Peyer's patch (tissue), 4 donors: ENCODE measurements around the gene TMEM135. TPM values are rescaled to one million over a fixed set of nuclear protein-coding genes. Genes with fewer than 3 reads are reported as not detected.

Source experiments
- DNase-seq, 3 donors: peaks; one replicate each; pipeline ENCODE4 v3.0.0-alpha.2; 2017 to 2019
- H3K27ac ChIP-seq, 4 donors: fragments of 200-600 bp; sonication (generic); one replicate each; pipeline ENCODE4 v1.5.1; 2016 to 2019
- H3K27me3 ChIP-seq, 2 donors: fragments of 200-600 bp; sonication (generic); one replicate each; pipeline ENCODE4 v1.5.1; 2019
- H3K36me3 ChIP-seq, 3 donors: fragments of 200-600 bp; sonication (generic); one replicate each; pipeline ENCODE4 v1.5.1; 2016 to 2019
- H3K4me1 ChIP-seq, 4 donors: fragments of 200-600 bp; sonication (generic); one replicate each; pipeline ENCODE4 v1.5.1; 2016 to 2019
- H3K4me3 ChIP-seq, 4 donors: fragments of 200-600 bp; sonication (generic); 1 replicate in 3 of 4; 2 replicates in 1 of 4; pipeline ENCODE4 v1.5.1; 2016 to 2019; ENCODE audit warnings: mild to moderate bottlenecking in 1 of 4
- H3K9me3 ChIP-seq, 4 donors: fragments of 200-600 bp; sonication (generic); one replicate each; pipeline ENCODE4 v1.5.1; 2016 to 2019; ENCODE audit warnings: mild to moderate bottlenecking in 1 of 4
- CTCF ChIP-seq, 6 experiments: fragments of 450-650 bp in 4 of 6; fragments of 200-600 bp in 2 of 6; sonication (generic) in 1 of 6; IDR thresholded peaks; one replicate each; pipeline ENCODE4 v1.5.1; 2017 to 2019; ENCODE audit warnings: antibody characterized with exemption in 6 of 6, mild to moderate bottlenecking in 3 of 6, moderate library complexity in 1 of 6
- POLR2A ChIP-seq, 2 donors: fragments of 450-650 bp; IDR thresholded peaks; one replicate each; pipeline ENCODE4 v1.5.1; 2017; ENCODE audit warnings: antibody characterized with exemption in 2 of 2, mild to moderate bottlenecking in 2 of 2, moderate library complexity in 2 of 2
- total RNA-seq, 4 donors: library from RNA; depleted of rRNA; stranded (reverse); fragments of >200 nt; gene quantifications; one replicate each; pipeline ENCODE4 v1.1.0, GENCODE V29; 2016

TMEM135 gene
- total RNA-seq, 4 donors from 2014 or later: 23.1 to 58.2 (median 40.1) TPM

GRCh38 chr11:87330187-87330601, 292.5 kb downstream of the TMEM135 start:
- no peak for TF ChIP-seq POLR2A (IDR thresholded peaks at IDR 0.05)
- no peak for TF ChIP-seq CTCF (IDR thresholded peaks at IDR 0.05)
- no peaks in the 10 kb centered on the region for H3K9me3 ChIP-seq
- H3K4me3 ChIP-seq: no peak overlapping the region
- H3K27ac ChIP-seq: no peak overlapping the region
- H3K27me3 ChIP-seq: no peaks in the 10 kb centered on the region
- no peaks in the 10 kb centered on the region for H3K4me1 ChIP-seq
- no peaks in the 10 kb centered on the region for H3K36me3 ChIP-seq
- no peak for DNase-seq

GRCh38 chr11:87331273-87331672, 293.5 kb downstream of the TMEM135 start:
- no peaks in the 10 kb centered on the region for H3K27me3 ChIP-seq
- no peak overlapping the region for H3K4me3 ChIP-seq
- H3K9me3 ChIP-seq: no peaks in the 10 kb centered on the region
- H3K36me3 ChIP-seq: no peaks in the 10 kb centered on the region
- H3K27ac ChIP-seq: no peak overlapping the region
- no peak for DNase-seq
- H3K4me1 ChIP-seq: no peaks in the 10 kb centered on the region
- TF ChIP-seq POLR2A (IDR thresholded peaks at IDR 0.05): no peak
- TF ChIP-seq CTCF (IDR thresholded peaks at IDR 0.05): no peak

GRCh38 chr11:87338046-87338639, 300.4 kb downstream of the TMEM135 start:
- no peak for TF ChIP-seq POLR2A (IDR thresholded peaks at IDR 0.05)
- TF ChIP-seq CTCF (IDR thresholded peaks at IDR 0.05): no peak
- H3K27ac ChIP-seq: no peak overlapping the region
- DNase-seq: no peak
- no peaks in the 10 kb centered on the region for H3K27me3 ChIP-seq
- no peak overlapping the region for H3K4me3 ChIP-seq
- H3K9me3 ChIP-seq: peaks cover 0 to 24% (median 0%) of the 10 kb centered on the region in 4 donors
- H3K36me3 ChIP-seq: no peaks in the 10 kb centered on the region
- H3K4me1 ChIP-seq: no peaks in the 10 kb centered on the region

GRCh38 chr11:87339416-87339815, 301.7 kb downstream of the TMEM135 start:
- TF ChIP-seq CTCF (IDR thresholded peaks at IDR 0.05) (no peak), POLR2A (IDR thresholded peaks at IDR 0.05) (no peak)
- Histone ChIP-seq H3K4me3 (no peak overlapping the region), H3K9me3 (peaks cover 0 to 24% (median 0%) of the 10 kb centered on the region in 4 donors), H3K27ac (no peak overlapping the region), H3K4me1 (no peaks in the 10 kb centered on the region), H3K27me3 (no peaks in the 10 kb centered on the region), H3K36me3 (no peaks in the 10 kb centered on the region)
- no peak for DNase-seq

GRCh38 chr11:87347441-87347840, 309.7 kb downstream of the TMEM135 start:
- H3K4me1 ChIP-seq: peaks cover 0 to under 1% (median 0%) of the 10 kb centered on the region in 4 donors
- H3K27me3 ChIP-seq: no peaks in the 10 kb centered on the region
- no peak overlapping the region for H3K4me3 ChIP-seq
- no peaks in the 10 kb centered on the region for H3K9me3 ChIP-seq
- no peak for TF ChIP-seq POLR2A (IDR thresholded peaks at IDR 0.05)
- TF ChIP-seq CTCF (IDR thresholded peaks at IDR 0.05): no peak
- H3K36me3 ChIP-seq: no peaks in the 10 kb centered on the region
- no peak overlapping the region for H3K27ac ChIP-seq
- DNase-seq: no peak

GRCh38 chr11:87347854-87348253, 310.1 kb downstream of the TMEM135 start:
- Histone ChIP-seq H3K4me3 (no peak overlapping the region), H3K27ac (no peak overlapping the region), H3K36me3 (no peaks in the 10 kb centered on the region), H3K4me1 (peaks cover 0 to 4% (median 0%) of the 10 kb centered on the region in 4 donors), H3K9me3 (no peaks in the 10 kb centered on the region), H3K27me3 (no peaks in the 10 kb centered on the region)
- no peak for DNase-seq
- no peak for TF ChIP-seq CTCF (IDR thresholded peaks at IDR 0.05)
